HepG2 (cell line): ENCODE measurements around the gene DALRD3. TPM values are rescaled to one million over a fixed set of nuclear protein-coding genes. Genes with fewer than 3 reads are reported as not detected.

Experiments used
- ARID3A ChIP-seq: IDR thresholded peaks from 2 replicates; pipeline ENCODE4 v1.6.1; 2012; ENCODE audit warnings: low read depth, low read length, improper control_type of control experiment
- ATAD3A ChIP-seq: sonication (generic); formaldehyde crosslinking; IDR thresholded peaks from 2 replicates; pipeline ENCODE4 v1.4.0; 2020; ENCODE audit warnings: missing genetic modification reagents
- E2F1 ChIP-seq: sonication (generic); formaldehyde crosslinking; IDR thresholded peaks from 2 replicates; pipeline ENCODE4 v1.5.0; 2020; ENCODE audit warnings: missing genetic modification reagents
- ELF3 ChIP-seq: IDR thresholded peaks from 2 replicates; pipeline ENCODE4 v1.6.1; 2016; ENCODE audit warnings: missing genetic modification reagents, missing compliant biosample characterization
- IKZF5 ChIP-seq: IDR thresholded peaks from 2 replicates; pipeline ENCODE4 v1.6.1; 2018; ENCODE audit warnings: missing genetic modification reagents, mild to moderate bottlenecking, missing compliant biosample characterization
- MTF1 ChIP-seq: sonication (generic); formaldehyde crosslinking; IDR thresholded peaks from 2 replicates; pipeline ENCODE4 v1.5.0; 2020; ENCODE audit warnings: missing genetic modification reagents
- RARA ChIP-seq: IDR thresholded peaks from 2 replicates; pipeline ENCODE4 v1.6.1; 2016; ENCODE audit warnings: missing genetic modification reagents, missing compliant biosample characterization
- RFX1 ChIP-seq: fragments of 450-650 bp; IDR thresholded peaks from 2 replicates; pipeline ENCODE4 v1.6.1; 2017
- SMAD9 ChIP-seq: sonication (generic); formaldehyde crosslinking; IDR thresholded peaks from 2 replicates; pipeline ENCODE4 v1.5.1; 2020; ENCODE audit warnings: mild to moderate bottlenecking, missing genetic modification reagents
- TCF7L2 ChIP-seq: IDR thresholded peaks from 2 replicates; pipeline ENCODE4 v1.6.1; 2011; ENCODE audit warnings: mild to moderate bottlenecking, low read depth, low read length, moderate library complexity
- THAP9 ChIP-seq: sonication (generic); formaldehyde crosslinking; IDR thresholded peaks from 2 replicates; pipeline ENCODE4; 2020; ENCODE audit warnings: missing genetic modification reagents, mild to moderate bottlenecking, borderline replicate concordance
- TMF1 ChIP-seq: sonication (generic); formaldehyde crosslinking; IDR thresholded peaks from 2 replicates; pipeline ENCODE4 v1.8.1; 2022; ENCODE audit warnings: low read depth, missing genetic modification reagents
- UBTF ChIP-seq: sonication (generic); formaldehyde crosslinking; IDR thresholded peaks from 2 replicates; pipeline ENCODE4 v1.4.0; 2020; ENCODE audit warnings: mild to moderate bottlenecking, missing genetic modification reagents
- ZBTB39 ChIP-seq: sonication (generic); formaldehyde crosslinking; IDR thresholded peaks from 2 replicates; pipeline ENCODE4 v1.5.0; 2020; ENCODE audit warnings: missing genetic modification reagents
- ZC3H13 ChIP-seq: sonication (generic); formaldehyde crosslinking; IDR thresholded peaks from 2 replicates; pipeline ENCODE4 v1.8.1; 2023; ENCODE audit warnings: mild to moderate bottlenecking, missing genetic modification reagents, moderate library complexity
- ZNF138 ChIP-seq: sonication (generic); formaldehyde crosslinking; IDR thresholded peaks from 2 replicates; pipeline ENCODE4 v1.5.0; 2020; ENCODE audit warnings: mild to moderate bottlenecking, low read depth, missing genetic modification reagents
- ZNF274 ChIP-seq: sonication (generic); formaldehyde crosslinking; IDR thresholded peaks from 2 replicates; pipeline ENCODE4 v1.5.1; 2020; ENCODE audit warnings: mild to moderate bottlenecking, missing genetic modification reagents
- ZNF703 ChIP-seq: sonication (generic); formaldehyde crosslinking; IDR thresholded peaks from 2 replicates; pipeline ENCODE4 v1.5.1; 2020; ENCODE audit warnings: missing genetic modification reagents, mild to moderate bottlenecking, moderate library complexity, borderline replicate concordance
- polyA plus RNA-seq, 8 experiments: library from polyadenylated mRNA; depleted of rRNA in 3 of 8; stranded (reverse) in 7 of 8; unstranded in 1 of 8; fragments of >200 nt; fragmentation: Illumina TruSeq in 4 of 8; extraction: Trizol in 4 of 8; gene quantifications; 2 replicates each; pipeline versions ENCODE4 v1.2.1 to v1.2.3, GENCODE V29; 2011 to 2016; ENCODE audit warnings: low read depth in 4 of 8, missing spikeins in 1 of 8, mixed read lengths in 1 of 8; ENCODE audit not compliant: insufficient read depth in 1 of 8
- total RNA-seq, 5 experiments: library from RNA; depleted of rRNA; stranded (reverse); fragments of >200 nt; fragmentation: Illumina TruSeq; extraction: Trizol; gene quantifications; 2 replicates each; pipeline ENCODE4 v1.2.3, GENCODE V29; 2016; ENCODE audit warnings: low read depth in 1 of 5

Gene DALRD3
- total and polyA plus RNA-seq, 2 of the 13 experiments (the other 11 are each of a cell fraction or from before 2014, with no cell fraction given): 19.9 to 36.5 TPM

- peak; percentile 79 for TF ChIP-seq RFX1
- TF ChIP-seq ARID3A: no peak
- 0 out of 2 replicates have a peak, but pooled peaks have one; percentile 71 for TF ChIP-seq ZBTB39
- no peak for TF ChIP-seq E2F1
- no peak for TF ChIP-seq ZNF274 (CRISPR knock-in tag)
- TF ChIP-seq RARA (CRISPR knock-in tag): no peak
- TF ChIP-seq SMAD9: no peak
- peak; percentile 56; the same call in 1 of the 2 replicates for TF ChIP-seq TMF1
- no peak for TF ChIP-seq ATAD3A (CRISPR knock-in tag)
- no peak for TF ChIP-seq MTF1 (CRISPR knock-in tag)
- TF ChIP-seq UBTF: peak; percentile 79
- TF ChIP-seq ELF3 (CRISPR knock-in tag): 0 out of 2 replicates have a peak, but pooled peaks have one; percentile 61
- no peak for TF ChIP-seq IKZF5 (CRISPR knock-in tag)
- TF ChIP-seq TCF7L2: no peak
- 0 out of 2 replicates have a peak, but pooled peaks have one; percentile 61 for TF ChIP-seq ZNF138
- no peak for TF ChIP-seq ZNF703 (CRISPR knock-in tag)
- peak; percentile 70 for TF ChIP-seq THAP9 (CRISPR knock-in tag)
- TF ChIP-seq ZC3H13 (CRISPR knock-in tag): peak; percentile 99
Measured at GRCh38 chr3:49017971-49018706, at the start of gene DALRD3 (continued).
